Neural cell (in vitro differentiated cells): ENCODE results near the gene HPS1.

Source experiments
- CTCF ChIP-seq: fragments of 450-650 bp; IDR thresholded peaks from 2 replicates; pipeline ENCODE4 v1.5.1; 2014; ENCODE audit warnings: antibody characterized with exemption, mild to moderate bottlenecking, moderate library complexity; ENCODE audit not compliant: poor library complexity, severe bottlenecking
- EP300 ChIP-seq: fragments of 450-650 bp; conservative IDR thresholded peaks from 2 replicates; pipeline ENCODE4 v1.6.1; 2014; ENCODE audit warnings: antibody characterized with exemption, mild to moderate bottlenecking, moderate library complexity; ENCODE audit not compliant: poor library complexity, severe bottlenecking
- EZH2 ChIP-seq: fragments of 200-600, 300-800 bp; shearing (Covaris generic), sonication (generic); IDR thresholded peaks from 2 replicates; pipeline ENCODE4 v1.6.1; 2014; ENCODE audit warnings: antibody characterized with exemption, low read length, borderline replicate concordance, mild to moderate bottlenecking; ENCODE audit not compliant: insufficient read depth, poor library complexity, severe bottlenecking
- POLR2AphosphoS5 ChIP-seq: IDR thresholded peaks from 2 replicates; pipeline ENCODE4 v1.6.1; 2012
- RAD21 ChIP-seq: fragments of 450-650 bp; conservative IDR thresholded peaks from 2 replicates; pipeline ENCODE4 v1.6.1; 2014; ENCODE audit warnings: antibody characterized with exemption, mild to moderate bottlenecking, moderate library complexity
- REST ChIP-seq: IDR thresholded peaks from 2 replicates; pipeline ENCODE4 v1.6.1; 2012; ENCODE audit warnings: borderline replicate concordance

GRCh38 chr10:98453729-98454128, 7.0 kb upstream of the HPS1 start:
- TF ChIP-seq EP300 (no peak), CTCF (no peak), REST (no peak), EZH2 (no peak), RAD21 (no peak), POLR2AphosphoS5 (no peak)
